HepG2 (cell line): ENCODE results near the gene BICRA. TPM values are rescaled to one million over a fixed set of nuclear protein-coding genes. Genes with fewer than 3 reads are reported as not detected.

ENCODE experiments used
- AFF4 ChIP-seq: sonication (generic); formaldehyde crosslinking; IDR thresholded peaks from 2 replicates; pipeline ENCODE4 v1.4.0; 2020; ENCODE audit warnings: missing genetic modification reagents
- ATF3 ChIP-seq: sonication (generic); formaldehyde crosslinking; IDR thresholded peaks from 2 replicates; pipeline ENCODE4 v1.4.0; 2020; ENCODE audit warnings: missing genetic modification reagents
- BCL3 ChIP-seq: sonication (generic); formaldehyde crosslinking; IDR thresholded peaks from 2 replicates; pipeline ENCODE4 v1.5.1; 2020; ENCODE audit warnings: mild to moderate bottlenecking, missing genetic modification reagents, moderate library complexity
- DNMT3B ChIP-seq: conservative IDR thresholded peaks from 2 replicates; pipeline ENCODE4 v1.6.1; 2016; ENCODE audit warnings: missing biosample characterization, control low read depth
- ERF ChIP-seq: IDR thresholded peaks from 2 replicates; pipeline ENCODE4 v1.6.1; 2018; ENCODE audit warnings: missing biosample characterization, missing genetic modification reagents
- GZF1 ChIP-seq: sonication (generic); formaldehyde crosslinking; IDR thresholded peaks from 2 replicates; pipeline ENCODE4 v1.5.1; 2020; ENCODE audit warnings: mild to moderate bottlenecking, missing genetic modification reagents
- HNF4A ChIP-seq: sonication (generic); formaldehyde crosslinking; IDR thresholded peaks from 2 replicates; pipeline ENCODE4 v1.4.0; 2020; ENCODE audit warnings: missing genetic modification reagents
- IRF2 ChIP-seq: IDR thresholded peaks from 2 replicates; pipeline ENCODE4 v1.6.1; 2018; ENCODE audit warnings: missing genetic modification reagents, missing compliant biosample characterization
- NAIF1 ChIP-seq: sonication (generic); formaldehyde crosslinking; IDR thresholded peaks from 2 replicates; pipeline ENCODE4 v1.5.0; 2020; ENCODE audit warnings: mild to moderate bottlenecking, missing genetic modification reagents, borderline replicate concordance
- RFX5 ChIP-seq: IDR thresholded peaks from 2 replicates; pipeline ENCODE4 v1.6.1; 2011; ENCODE audit warnings: low read depth, low read length, improper control_type of control experiment
- SNAPC2 ChIP-seq: sonication (generic); formaldehyde crosslinking; IDR thresholded peaks from 2 replicates; pipeline ENCODE4 v1.8.1; 2022; ENCODE audit warnings: mild to moderate bottlenecking, missing genetic modification reagents
- TEAD3 ChIP-seq: optimal IDR thresholded peaks from 2 replicates; pipeline ENCODE3; 2016; ENCODE audit warnings: borderline replicate concordance
- THAP7 ChIP-seq: sonication (generic); formaldehyde crosslinking; IDR thresholded peaks from 2 replicates; pipeline ENCODE4 v1.8.1; 2023; ENCODE audit warnings: mild to moderate bottlenecking, missing genetic modification reagents
- THRA ChIP-seq: sonication (generic); formaldehyde crosslinking; IDR thresholded peaks from 2 replicates; pipeline ENCODE4 v1.4.0; 2020; ENCODE audit warnings: missing genetic modification reagents, borderline replicate concordance
- ZFP82 ChIP-seq: sonication (generic); formaldehyde crosslinking; IDR thresholded peaks from 2 replicates; pipeline ENCODE4 v1.5.1; 2020; ENCODE audit warnings: mild to moderate bottlenecking, missing genetic modification reagents, borderline replicate concordance
- ZMAT3 ChIP-seq: sonication (generic); formaldehyde crosslinking; conservative IDR thresholded peaks from 2 replicates; pipeline ENCODE4 v1.7.0; 2021; ENCODE audit warnings: missing genetic modification reagents
- ZNF232 ChIP-seq: sonication (generic); formaldehyde crosslinking; IDR thresholded peaks from 2 replicates; pipeline ENCODE4 v1.4.0; 2020; ENCODE audit warnings: missing genetic modification reagents, borderline replicate concordance
- ZNF234 ChIP-seq: sonication (generic); formaldehyde crosslinking; conservative IDR thresholded peaks from 2 replicates; pipeline ENCODE4 v1.5.1; 2020; ENCODE audit warnings: mild to moderate bottlenecking, missing genetic modification reagents
- ZNF24 ChIP-seq: fragments of 450-650 bp; IDR thresholded peaks from 2 replicates; pipeline ENCODE4 v1.6.1; 2017; ENCODE audit warnings: antibody characterized with exemption, mild to moderate bottlenecking
- ZNF430 ChIP-seq: sonication (generic); formaldehyde crosslinking; IDR thresholded peaks from 2 replicates; pipeline ENCODE4 v1.9.0; 2021; ENCODE audit warnings: mild to moderate bottlenecking, missing genetic modification reagents
- ZNF557 ChIP-seq: sonication (generic); formaldehyde crosslinking; IDR thresholded peaks from 2 replicates; pipeline ENCODE4 v1.4.0; 2020; ENCODE audit warnings: missing genetic modification reagents
- ZNF562 ChIP-seq: sonication (generic); formaldehyde crosslinking; IDR thresholded peaks from 2 replicates; pipeline ENCODE4 v1.8.0; 2022; ENCODE audit warnings: missing genetic modification reagents, borderline replicate concordance
- ZNF605 ChIP-seq: sonication (generic); formaldehyde crosslinking; IDR thresholded peaks from 2 replicates; pipeline ENCODE4 v1.8.0; 2022; ENCODE audit warnings: mild to moderate bottlenecking, missing genetic modification reagents
- polyA plus RNA-seq, 8 experiments: library from polyadenylated mRNA; depleted of rRNA in 3 of 8; stranded (reverse) in 7 of 8; unstranded in 1 of 8; fragments of >200 nt; fragmentation: Illumina TruSeq in 4 of 8; extraction: Trizol in 4 of 8; gene quantifications; 2 replicates each; pipeline versions ENCODE4 v1.2.1 to v1.2.3, GENCODE V29; 2011 to 2016; ENCODE audit warnings: low read depth in 4 of 8, missing spikeins in 1 of 8, mixed read lengths in 1 of 8; ENCODE audit not compliant: insufficient read depth in 1 of 8
- total RNA-seq, 5 experiments: library from RNA; depleted of rRNA; stranded (reverse); fragments of >200 nt; fragmentation: Illumina TruSeq; extraction: Trizol; gene quantifications; 2 replicates each; pipeline ENCODE4 v1.2.3, GENCODE V29; 2016; ENCODE audit warnings: low read depth in 1 of 5

Gene BICRA
- total and polyA plus RNA-seq, 2 of the 13 experiments (the other 11 are each of a cell fraction or from before 2014, with no cell fraction given), result 0.55 to 0.71 TPM

- TF ChIP-seq ZNF430 (CRISPR knock-in tag) (peak; percentile 34; the same call in 1 of the 2 replicates), TEAD3 (no peak), ATF3 (no peak), AFF4 (CRISPR knock-in tag) (no peak), GZF1 (CRISPR knock-in tag) (0 out of 2 replicates have a peak, but pooled peaks have one; percentile 71), ZNF605 (peak; percentile 52; the same call in 1 of the 2 replicates), BCL3 (CRISPR knock-in tag) (no peak), RFX5 (no peak), HNF4A (no peak; the same call in 1 of the 2 replicates), ZNF234 (CRISPR knock-in tag) (no peak), ZFP82 (CRISPR knock-in tag) (no peak), ERF (CRISPR knock-in tag) (peak; percentile 41; the same call in 1 of the 2 replicates), ZNF557 (CRISPR knock-in tag) (no peak), THAP7 (no peak), ZNF232 (CRISPR knock-in tag) (peak; percentile 47; the same call in 1 of the 2 replicates), DNMT3B (no peak), ZNF562 (CRISPR knock-in tag) (no peak), THRA (CRISPR knock-in tag) (no peak), ZMAT3 (CRISPR knock-in tag) (no peak), ZNF24 (no peak), IRF2 (no peak), NAIF1 (no peak), SNAPC2 (CRISPR knock-in tag) (no peak)
Measured at GRCh38 chr19:47609906-47610894, 1.3 kb downstream of the BICRA start (continued).
